A204.1 (cell line): ENCODE results near the gene UCN2.
"Not testable (repeated sequence)": the region's sequence is repeated elsewhere in the genome, so short reads cannot be mapped to it uniquely, and the experiment has no call there.

ENCODE experiments used
- FAIRE-seq: peaks from 2 replicates; lab custom pipeline; 2012; peaks lifted over from hg19 to GRCh38; lab: Jason Lieb, UNC

UCN2 gene

DNA sequence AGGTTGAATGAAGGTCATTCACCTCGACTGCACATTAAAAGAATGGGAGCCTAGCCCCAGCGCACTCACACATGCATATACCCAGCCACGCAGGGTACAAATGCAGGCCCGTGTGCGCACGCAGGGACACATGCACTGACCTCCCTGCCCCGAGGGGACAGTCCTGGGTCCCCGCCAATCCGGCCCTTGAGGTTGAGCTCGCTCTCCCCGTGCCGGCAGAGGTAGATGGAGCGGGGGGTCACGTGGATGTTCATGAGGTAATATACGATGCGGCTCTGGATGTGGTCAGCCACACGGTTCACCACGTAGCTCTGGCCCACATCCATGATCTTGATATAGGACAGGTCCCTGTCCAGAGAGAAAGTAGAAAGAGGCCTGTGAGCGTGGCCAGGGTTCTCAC lies 27.5 kb downstream of the UCN2 start:
- FAIRE-seq: no peak

DNA sequence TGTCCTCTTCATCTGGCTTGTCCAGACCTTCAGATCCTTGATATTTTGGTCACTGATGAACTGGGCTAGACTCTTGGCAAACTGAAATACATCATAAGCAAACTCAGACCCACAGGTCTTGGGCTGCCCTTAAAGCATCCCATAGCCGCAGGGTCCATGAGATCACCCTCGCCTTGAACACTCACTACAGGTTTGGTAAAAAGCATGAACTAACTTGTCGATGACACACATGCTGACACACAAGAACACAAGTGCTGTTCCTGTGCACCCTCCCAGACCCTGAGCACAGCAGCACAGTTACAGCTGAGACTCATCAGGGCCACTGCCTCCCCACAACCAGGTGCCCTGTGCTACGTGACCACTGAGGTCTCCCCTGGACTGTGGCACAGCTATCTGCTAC lies 28.0 kb downstream of the UCN2 start:
- FAIRE-seq: no peak

GRCh38 chr3:48532977-48533337 lies 30.6 kb downstream of the UCN2 start:
- no peak for FAIRE-seq

DNA sequence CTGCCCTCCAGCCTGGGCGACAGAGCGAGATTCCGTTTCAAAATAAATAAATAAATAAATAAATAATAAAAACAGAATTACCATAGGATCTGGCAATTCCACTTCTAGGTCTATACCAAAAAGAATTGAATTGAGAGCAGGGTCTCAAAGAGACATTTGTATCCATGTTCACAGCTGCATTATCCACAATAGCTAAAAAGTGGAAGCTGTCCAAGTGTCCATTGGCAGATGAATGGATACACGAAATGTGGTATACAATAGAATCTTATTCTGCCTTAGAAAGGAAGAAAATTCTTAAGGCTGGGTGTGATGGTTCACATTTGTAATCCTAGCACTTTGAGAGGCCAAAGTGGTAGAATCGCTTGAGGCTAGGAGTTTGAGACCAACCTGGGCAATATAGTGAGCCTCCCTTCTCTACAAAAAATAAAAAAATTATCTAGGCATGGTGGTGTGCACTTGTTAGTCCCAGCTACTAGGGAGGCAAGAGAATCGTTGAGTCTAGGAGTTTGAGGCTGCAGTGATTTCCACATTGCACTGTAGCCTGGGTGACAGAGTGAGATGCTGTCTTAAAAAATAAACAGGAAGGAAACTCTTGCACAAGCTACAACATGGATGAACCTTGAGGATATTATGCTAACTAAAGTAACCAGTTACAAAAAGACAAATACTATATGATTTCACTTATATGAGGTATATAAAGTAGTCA lies 31.2 kb downstream of the UCN2 start:
- no peak for FAIRE-seq

GRCh38 chr3:48530701-48531100 lies 32.9 kb downstream of the UCN2 start:
- FAIRE-seq: not testable (repeated sequence)

DNA sequence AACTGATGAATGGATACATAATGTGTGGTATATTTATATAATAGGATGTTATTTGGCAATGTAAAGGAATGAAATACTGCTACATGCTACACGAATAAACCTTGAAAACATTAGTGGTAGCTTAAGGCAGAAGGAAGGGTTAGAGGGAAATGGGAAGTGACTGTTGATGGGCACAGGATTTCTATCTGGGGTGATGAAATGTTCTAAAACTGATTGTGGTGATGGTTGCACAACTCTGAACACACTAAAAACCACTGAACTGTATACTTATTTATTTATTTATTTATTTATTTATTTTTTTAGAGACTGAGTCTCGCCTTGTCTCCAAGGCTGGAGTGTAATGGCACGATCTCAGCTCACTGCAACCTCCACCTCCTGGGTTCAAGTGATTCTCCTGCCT lies 34.8 kb downstream of the UCN2 start:
- FAIRE-seq: no peak

DNA sequence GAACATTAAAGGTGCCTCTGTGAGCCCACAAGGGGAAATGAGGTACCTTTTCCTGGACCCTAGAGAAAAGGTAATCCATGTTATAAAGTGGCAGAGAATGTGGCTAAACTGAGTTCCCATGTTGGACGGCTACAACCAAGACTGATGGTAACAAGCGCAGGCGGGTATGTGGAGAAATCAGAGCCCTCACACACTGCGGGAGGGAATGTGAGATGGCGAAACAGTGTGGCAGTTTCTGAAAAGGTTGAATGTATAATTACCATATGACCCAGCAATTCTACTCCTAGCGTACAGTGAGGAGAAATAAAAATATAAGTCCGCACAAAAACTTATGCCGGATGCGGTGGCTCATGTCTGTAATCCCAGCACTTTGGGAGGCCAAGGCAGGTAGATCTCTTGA lies 35.5 kb downstream of the UCN2 start:
- no peak for FAIRE-seq

GRCh38 chr3:48524970-48525369 lies 38.6 kb downstream of the UCN2 start:
- no peak for FAIRE-seq

DNA sequence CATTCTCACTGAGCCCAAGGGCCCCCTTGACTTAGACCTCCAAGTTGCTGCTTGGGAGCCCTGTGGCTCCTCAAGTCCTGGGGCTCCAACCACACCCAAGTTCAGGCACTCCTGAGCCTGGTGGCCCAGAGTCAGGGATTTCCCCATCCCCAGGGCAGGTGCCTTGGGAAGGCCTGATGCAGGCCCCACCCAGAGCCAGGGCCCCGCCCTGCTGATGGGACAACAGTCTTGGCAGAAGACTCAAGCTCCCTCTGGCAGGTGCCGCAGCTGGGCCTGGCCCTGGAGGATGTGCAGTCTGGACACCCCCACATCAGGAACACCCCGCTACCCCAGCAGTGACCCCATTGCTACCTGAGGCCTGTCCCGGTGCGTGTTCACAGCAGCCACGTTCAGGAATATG lies 41.9 kb downstream of the UCN2 start:
- no peak for FAIRE-seq

DNA sequence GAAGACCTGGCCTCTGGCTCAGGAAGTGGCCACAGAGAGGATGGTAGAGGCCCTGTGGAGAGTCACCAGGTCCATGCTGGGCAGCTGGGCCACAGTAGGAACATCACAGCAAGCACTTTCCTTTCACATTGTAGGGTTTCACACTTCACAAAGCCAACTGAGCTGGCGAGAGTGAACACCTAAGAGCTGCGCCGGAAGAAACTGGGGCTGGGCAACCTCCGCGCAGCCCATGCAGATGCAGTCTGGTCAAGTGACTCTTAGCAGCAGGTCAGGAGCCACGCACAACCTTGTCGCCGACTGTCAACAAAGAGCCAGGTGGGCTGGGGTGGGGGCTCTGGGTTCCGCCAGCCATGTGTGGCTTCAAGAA lies 44.3 kb downstream of the UCN2 start:
- no peak for FAIRE-seq

GRCh38 chr3:48518638-48519276 lies 44.8 kb downstream of the UCN2 start:
- no peak for FAIRE-seq

DNA sequence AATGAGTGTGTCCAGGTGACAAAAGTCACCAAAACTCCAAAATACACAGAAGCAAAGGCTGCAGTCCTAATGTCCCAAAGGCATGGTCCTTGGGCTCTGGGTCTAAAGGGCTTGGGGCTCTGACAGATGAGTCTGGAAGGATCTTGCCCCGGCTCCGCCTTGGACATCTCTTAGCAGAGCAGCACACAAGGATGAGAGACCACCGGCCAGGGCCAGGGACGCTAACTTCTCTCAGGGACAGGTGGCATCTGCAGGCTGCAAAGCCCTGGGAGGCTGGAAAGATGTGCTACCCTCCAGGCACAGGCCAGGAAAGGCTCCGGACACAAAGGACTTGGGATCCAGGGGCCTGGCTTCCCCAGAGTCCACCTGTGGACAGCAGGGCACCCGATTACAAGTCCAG lies 45.5 kb downstream of the UCN2 start:
- FAIRE-seq: no peak

DNA sequence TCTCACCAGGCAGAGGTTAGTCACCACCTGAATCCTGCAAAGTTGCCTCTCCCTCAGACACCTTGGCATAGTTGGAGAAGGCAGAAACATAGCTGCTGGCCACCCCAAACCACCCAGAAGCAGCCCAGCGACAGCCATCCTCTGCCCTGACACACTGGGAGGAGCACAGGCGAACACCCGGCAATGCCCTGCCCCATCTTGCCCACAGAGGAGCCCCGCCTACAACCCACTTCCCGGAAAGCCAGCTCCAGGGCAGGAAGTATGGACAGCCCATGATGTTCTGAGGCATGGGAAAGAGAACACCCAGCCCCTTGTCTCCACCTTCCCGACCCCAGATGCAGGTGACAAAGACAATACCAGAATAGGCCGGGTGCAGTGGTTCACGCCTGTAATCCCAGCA lies 47.0 kb downstream of the UCN2 start:
- FAIRE-seq: no peak

DNA sequence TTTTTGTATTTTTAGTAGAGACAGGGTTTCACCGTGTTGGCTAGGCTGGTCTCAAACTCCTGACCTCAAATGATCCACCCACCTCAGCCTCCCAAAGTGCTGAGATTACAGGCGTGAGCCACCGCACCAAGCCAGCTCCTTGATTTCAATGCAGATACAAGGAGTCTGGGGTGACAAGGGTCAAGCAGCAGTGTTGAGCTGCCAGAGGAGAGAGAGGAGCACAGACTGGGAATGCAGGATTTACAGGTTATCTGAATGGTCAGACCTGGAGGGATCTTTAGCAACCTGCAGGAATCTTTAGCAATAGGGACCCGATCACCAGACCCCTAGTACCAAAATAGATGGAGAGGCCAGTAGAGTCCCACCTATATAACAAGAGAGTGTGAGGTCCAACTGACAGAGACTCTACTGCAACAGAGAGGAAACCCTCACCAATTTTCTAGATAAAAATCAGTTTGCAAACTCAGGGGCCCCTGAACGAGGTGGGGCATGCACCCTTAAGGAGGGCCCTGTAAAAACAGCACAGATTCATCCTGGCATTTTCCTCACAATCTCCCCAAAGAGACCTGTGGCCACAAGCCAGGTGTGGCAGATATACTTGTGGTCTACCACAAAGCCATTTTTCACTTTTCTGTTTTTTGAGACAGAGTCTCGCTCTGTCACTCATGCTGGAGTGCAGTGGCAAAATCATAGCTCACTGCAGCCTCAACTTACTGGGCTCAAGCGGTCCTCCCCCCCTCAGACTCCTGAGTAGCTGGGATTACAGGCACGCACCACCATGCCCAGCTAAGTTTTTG lies 49.0 kb downstream of the UCN2 start:
- FAIRE-seq: no peak
